ENCODE measurements around the gene FGFRL1. TPM values are rescaled to one million over a fixed set of nuclear protein-coding genes. Genes with fewer than 3 reads are reported as not detected.

The FGFRL1 gene
- total RNA-seq, 2 donors from 2014 or later, result 61.1 to 84.0 TPM

GRCh38 chr4:1072830-1073446 lies 61.5 kb downstream of the FGFRL1 start:
- no peaks in the 10 kb centered on the region for H3K4me1 ChIP-seq (ENCODE audit: control insufficient read depth in 1 of 2, low read depth in 2 of 2)
- H3K36me3 ChIP-seq, result no peaks in the 10 kb centered on the region
- ATAC-seq (ENCODE audit: insufficient number of reproducible peaks, low FRiP score, low read depth) (peak; percentile 55), DNase-seq (ENCODE audit: low spot score) (no peak)
- no peaks in the 10 kb centered on the region for H3K27me3 ChIP-seq (replicated peaks; ENCODE audit: insufficient read depth)
- no peak overlapping the region for H3K4me3 ChIP-seq
- no peak overlapping the region for H3K27ac ChIP-seq
- TF ChIP-seq CTCF (IDR thresholded peaks at IDR 0.05), result peak; percentile 55
- H3K9me3 ChIP-seq, result no peaks in the 10 kb centered on the region

GRCh38 chr4:1074077-1074476 lies 62.7 kb downstream of the FGFRL1 start:
- Histone ChIP-seq H3K9me3 (no peaks in the 10 kb centered on the region), H3K4me3 (no peak overlapping the region), H3K27ac (no peak overlapping the region), H3K27me3 (replicated peaks; ENCODE audit: insufficient read depth) (no peaks in the 10 kb centered on the region), H3K36me3 (no peaks in the 10 kb centered on the region), H3K4me1 (ENCODE audit: control insufficient read depth in 1 of 2, low read depth in 2 of 2) (no peaks in the 10 kb centered on the region)
- no peak for TF ChIP-seq CTCF (IDR thresholded peaks at IDR 0.05)
- DNase-seq (ENCODE audit: low spot score) (no peak), ATAC-seq (ENCODE audit: insufficient number of reproducible peaks, low FRiP score, low read depth) (no peak)

DNA sequence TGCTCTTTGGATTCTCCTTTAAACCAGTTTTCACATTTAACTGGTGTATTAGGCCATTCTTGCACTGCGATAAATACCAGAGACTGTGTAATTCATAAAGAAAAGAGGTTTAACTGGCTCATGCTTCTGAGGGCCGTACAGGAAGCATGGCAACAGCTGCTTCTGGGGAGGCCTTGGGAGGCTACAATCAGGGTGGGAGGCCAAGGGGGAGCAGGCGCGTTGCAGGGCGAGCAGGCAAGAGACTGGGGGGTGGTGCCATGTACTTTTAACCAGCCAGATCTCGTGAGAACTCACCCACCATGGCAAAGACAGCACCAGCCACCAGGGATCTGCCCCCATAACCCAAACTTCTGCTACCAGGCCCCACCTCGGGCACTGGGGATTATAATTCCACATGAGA lies 63.8 kb downstream of the FGFRL1 start:
- Histone ChIP-seq H3K4me1 (ENCODE audit: control insufficient read depth in 1 of 2, low read depth in 2 of 2) (no peaks in the 10 kb centered on the region), H3K9me3 (no peaks in the 10 kb centered on the region), H3K27ac (no peak overlapping the region), H3K27me3 (replicated peaks; ENCODE audit: insufficient read depth) (no peaks in the 10 kb centered on the region), H3K4me3 (no peak overlapping the region), H3K36me3 (no peaks in the 10 kb centered on the region)
- TF ChIP-seq CTCF (IDR thresholded peaks at IDR 0.05), result no peak
- no peak for ATAC-seq (ENCODE audit: insufficient number of reproducible peaks, low FRiP score, low read depth)
- DNase-seq (ENCODE audit: low spot score), result no peak

GRCh38 chr4:1075809-1076699 lies 64.6 kb downstream of the FGFRL1 start:
- ATAC-seq (ENCODE audit: insufficient number of reproducible peaks, low FRiP score, low read depth) (no peak), DNase-seq (ENCODE audit: low spot score) (no peak)
- Histone ChIP-seq H3K27ac (no peak overlapping the region), H3K4me1 (ENCODE audit: control insufficient read depth in 1 of 2, low read depth in 2 of 2) (no peaks in the 10 kb centered on the region), H3K36me3 (no peaks in the 10 kb centered on the region), H3K9me3 (no peaks in the 10 kb centered on the region), H3K27me3 (replicated peaks; ENCODE audit: insufficient read depth) (no peaks in the 10 kb centered on the region), H3K4me3 (no peak overlapping the region)
- TF ChIP-seq CTCF (IDR thresholded peaks at IDR 0.05), result no peak

Other genes with a start within 250 kb of the FGFRL1 start
- gene CPLX1, start 185.5 kb upstream of the FGFRL1 start, total RNA-seq, result 1 to 10 TPM in 1 of 2 donors, under 1 TPM in 1; 0.85 to 1.2 TPM
- gene GAK, start 79.3 kb upstream of the FGFRL1 start, total RNA-seq, result 100 to 1,000 TPM; 111 to 170 TPM
- gene TMEM175, start 79.2 kb upstream of the FGFRL1 start, total RNA-seq, result 10 to 100 TPM; 26.5 to 39.5 TPM
- gene DGKQ, start 38.1 kb upstream of the FGFRL1 start, total RNA-seq, result 10 to 100 TPM; 18.6 to 24.0 TPM
- gene IDUA, start 24.6 kb upstream of the FGFRL1 start, total RNA-seq, result 10 to 100 TPM; 23.4 to 31.9 TPM
- not detected for gene SLC26A1, start 18.2 kb upstream of the FGFRL1 start, total RNA-seq
- 1 to 10 TPM; 1.2 to 2.4 TPM for gene RNF212, start 101.9 kb downstream of the FGFRL1 start, total RNA-seq
- 10 to 100 TPM; 15.2 to 18.4 TPM for gene SPON2, start 161.0 kb downstream of the FGFRL1 start, total RNA-seq
- 100 to 1,000 TPM; 132 to 256 TPM for gene CTBP1, start 237.5 kb downstream of the FGFRL1 start, total RNA-seq

Data from thoracic aorta (tissue), 2 donors.